Measurements from ENCODE around the gene DESI2. TPM values are rescaled to one million over a fixed set of nuclear protein-coding genes. Genes with fewer than 3 reads are reported as not detected.

The DESI2 gene
- 10 to 100 TPM in 3 of 6 experiments, 1 to 10 TPM in 3; 7.0 to 14.2 (median 9.9) TPM for total RNA-seq
- long read RNA-seq, result 0 reads

- no peaks in the 10 kb centered on the region for H3K27me3 ChIP-seq
- peak; percentile 98 to 100 (median 99) for DNase-seq
- WGBS (ENCODE audit: insufficient coverage, low coverage, low lambda C conversion rate, missing lambda C conversion rate), result 3% methylated on average over 7 of the region's 81 CpGs
- peaks cover 0 to 12% (median 6%) of the 10 kb centered on the region in 4 donors for H3K4me1 ChIP-seq
- peak within 1 kb of the TSS; percentile 85 to 96 (median 86) for H3K4me3 ChIP-seq
- TF ChIP-seq CTCF (IDR thresholded peaks at IDR 0.05) (peak; percentile 50 to 66 (median 56)), POLR2A (IDR thresholded peaks at IDR 0.05) (peak; percentile 99)
- H3K27ac ChIP-seq, result peak within 1 kb of the TSS; percentile 84 to 95 (median 94)
- ATAC-seq, result peak; percentile 95 to 98 (median 96)
- H3K9me3 ChIP-seq, result no peaks in the 10 kb centered on the region
- intact Hi-C loops (cut with DNase I), result no loop called here
- H3K36me3 ChIP-seq, result no peaks in the 10 kb centered on the region
Observed at GRCh38 chr1:244652623-244653438, at the start of gene DESI2. Gene DESI2, plus strand, starts transcription at chr1:244653126. Its CDS starts 188 bp downstream, at chr1:244653314.

- H3K36me3 ChIP-seq, result no peaks in the 10 kb centered on the region
- H3K27me3 ChIP-seq, result no peaks in the 10 kb centered on the region
- DNase-seq, result no peak
- no peaks in the 10 kb centered on the region for H3K9me3 ChIP-seq
- no peaks in the 10 kb centered on the region for H3K4me1 ChIP-seq
- peak; percentile 47 to 71 (median 62) for ATAC-seq
- peak; percentile 79 to 91 (median 84) for TF ChIP-seq CTCF (IDR thresholded peaks at IDR 0.05)
- TF ChIP-seq POLR2A (IDR thresholded peaks at IDR 0.05), result no peak
- H3K27ac ChIP-seq, result no peak overlapping the region
- H3K4me3 ChIP-seq, result no peak overlapping the region
- intact Hi-C loops (cut with DNase I), result loop anchor here in 1 of 2 donors (5.0 kb wide), 1 partner anchor 194 kb away; no protein-coding TSS in a partner anchor
Observed at GRCh38 chr1:244603498-244603897, 49.4 kb upstream of the DESI2 start.

- no peaks in the 10 kb centered on the region for H3K36me3 ChIP-seq
- 95% methylated on average over 6 of the region's 6 CpGs for WGBS (ENCODE audit: insufficient coverage, low coverage, low lambda C conversion rate, missing lambda C conversion rate)
- intact Hi-C loops (cut with DNase I), result loop anchor here in 1 of 2 donors (5.0 kb wide), 1 partner anchor 191 kb away; no protein-coding TSS in a partner anchor
- H3K27ac ChIP-seq, result no peak overlapping the region
- TF ChIP-seq POLR2A (IDR thresholded peaks at IDR 0.05), result no peak
- TF ChIP-seq CTCF (IDR thresholded peaks at IDR 0.05), result no peak
- no peaks in the 10 kb centered on the region for H3K9me3 ChIP-seq
- ATAC-seq (no peak), DNase-seq (no peak)
- H3K4me3 ChIP-seq, result no peak overlapping the region
- no peaks in the 10 kb centered on the region for H3K27me3 ChIP-seq
- H3K4me1 ChIP-seq, result no peaks in the 10 kb centered on the region
Observed at GRCh38 chr1:244605835-244606370, 47.0 kb upstream of the DESI2 start.

GRCh38 chr1:244614113-244614836, 38.7 kb upstream of the DESI2 start:
- H3K4me3 ChIP-seq, result no peak overlapping the region
- no peaks in the 10 kb centered on the region for H3K4me1 ChIP-seq
- 79% methylated on average over 6 of the region's 9 CpGs for WGBS (ENCODE audit: insufficient coverage, low coverage, low lambda C conversion rate, missing lambda C conversion rate)
- intact Hi-C loops (cut with DNase I), result no loop called here
- DNase-seq (peak in 1 of 3 donors; percentile 64), ATAC-seq (peak in 2 of 4 donors; percentile 52 to 98)
- no peak for TF ChIP-seq POLR2A (IDR thresholded peaks at IDR 0.05)
- no peak for TF ChIP-seq CTCF (IDR thresholded peaks at IDR 0.05)
- H3K27ac ChIP-seq, result no peak overlapping the region
- no peaks in the 10 kb centered on the region for H3K27me3 ChIP-seq
- no peaks in the 10 kb centered on the region for H3K36me3 ChIP-seq
- no peaks in the 10 kb centered on the region for H3K9me3 ChIP-seq
